Astrocyte (in vitro differentiated cells and primary cell): ENCODE results near the gene ITPRIPL1.

Source experiments
- EZH2 ChIP-seq: IDR thresholded peaks from 2 replicates; pipeline ENCODE4 v1.6.1; 2012; ENCODE audit warnings: mild to moderate bottlenecking, low read length, inconsistent platforms; ENCODE audit not compliant: insufficient read depth
- TF ChIP-seq, protein P1 (sequence below): IDR thresholded peaks from 2 replicates; pipeline ENCODE4 v1.5.1; 2011; ENCODE audit warnings: low read depth, mild to moderate bottlenecking, inconsistent platforms, low read length, moderate library complexity; ENCODE audit not compliant: insufficient read depth

GRCh38 chr2:96329456-96329855 lies 4.3 kb downstream of the ITPRIPL1 start:
- TF ChIP-seq, protein P1, sequence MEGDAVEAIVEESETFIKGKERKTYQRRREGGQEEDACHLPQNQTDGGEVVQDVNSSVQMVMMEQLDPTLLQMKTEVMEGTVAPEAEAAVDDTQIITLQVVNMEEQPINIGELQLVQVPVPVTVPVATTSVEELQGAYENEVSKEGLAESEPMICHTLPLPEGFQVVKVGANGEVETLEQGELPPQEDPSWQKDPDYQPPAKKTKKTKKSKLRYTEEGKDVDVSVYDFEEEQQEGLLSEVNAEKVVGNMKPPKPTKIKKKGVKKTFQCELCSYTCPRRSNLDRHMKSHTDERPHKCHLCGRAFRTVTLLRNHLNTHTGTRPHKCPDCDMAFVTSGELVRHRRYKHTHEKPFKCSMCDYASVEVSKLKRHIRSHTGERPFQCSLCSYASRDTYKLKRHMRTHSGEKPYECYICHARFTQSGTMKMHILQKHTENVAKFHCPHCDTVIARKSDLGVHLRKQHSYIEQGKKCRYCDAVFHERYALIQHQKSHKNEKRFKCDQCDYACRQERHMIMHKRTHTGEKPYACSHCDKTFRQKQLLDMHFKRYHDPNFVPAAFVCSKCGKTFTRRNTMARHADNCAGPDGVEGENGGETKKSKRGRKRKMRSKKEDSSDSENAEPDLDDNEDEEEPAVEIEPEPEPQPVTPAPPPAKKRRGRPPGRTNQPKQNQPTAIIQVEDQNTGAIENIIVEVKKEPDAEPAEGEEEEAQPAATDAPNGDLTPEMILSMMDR, result no peak
- no peak for TF ChIP-seq EZH2
